Natural killer cell treated with Interleukin-12 subunit alpha and Interleukin-12 subunit beta and Interleukin-15 and Interleukin-18, amount 100 ng/mL, for 72 hours (primary cell): ENCODE data around the gene SKP2. TPM values are rescaled to one million over a fixed set of nuclear protein-coding genes. Genes with fewer than 3 reads are reported as not detected.

ENCODE experiments used
- ATAC-seq, 2 donors: fragments of 150-1000 bp; cut with Tn5 transposase in 1 of 2; sonication (Bioruptor Pico), chemical (Tn5 transposase) in 1 of 2; 2 replicates each; pipeline ENCODE4 v1.10.0; 2021
- DNase-seq: peaks from one replicate; pipeline ENCODE4 v3.0.0; 2022; ENCODE audit warnings: low spot score
- H3K27ac Mint-ChIP-seq, 2 donors: 1 replicate in 1 of 2; 2 replicates in 1 of 2; pipeline ENCODE4 v1.8.0; 2022; ENCODE audit warnings: mixed read lengths in 2 of 2, mild to moderate bottlenecking in 1 of 2, moderate library complexity in 1 of 2
- H3K27me3 Mint-ChIP-seq, 2 donors: 1 replicate in 1 of 2; 2 replicates in 1 of 2; pipeline ENCODE4 v1.8.0; 2022; ENCODE audit warnings: mixed read lengths in 2 of 2
- H3K36me3 Mint-ChIP-seq: one replicate; pipeline ENCODE4 v1.8.0; 2022; ENCODE audit warnings: mixed read lengths
- H3K4me1 Mint-ChIP-seq, 2 donors: 1 replicate in 1 of 2; 2 replicates in 1 of 2; pipeline ENCODE4 v1.8.0; 2022; ENCODE audit warnings: low read depth in 2 of 2, mixed read lengths in 2 of 2, mild to moderate bottlenecking in 1 of 2
- H3K4me3 Mint-ChIP-seq: one replicate; pipeline ENCODE4 v1.8.0; 2022; ENCODE audit warnings: mixed read lengths
- H3K9me3 Mint-ChIP-seq: 2 replicates; pipeline ENCODE4 v1.8.0; 2022; ENCODE audit warnings: mixed read lengths
- total RNA-seq, 2 donors: library from RNA; stranded (reverse); gene quantifications; one replicate each; pipeline ENCODE4 v1.2.3, GENCODE V29; 2022

The SKP2 gene
- total RNA-seq, 2 donors from 2014 or later: 28.6 to 75.9 TPM

DNA sequence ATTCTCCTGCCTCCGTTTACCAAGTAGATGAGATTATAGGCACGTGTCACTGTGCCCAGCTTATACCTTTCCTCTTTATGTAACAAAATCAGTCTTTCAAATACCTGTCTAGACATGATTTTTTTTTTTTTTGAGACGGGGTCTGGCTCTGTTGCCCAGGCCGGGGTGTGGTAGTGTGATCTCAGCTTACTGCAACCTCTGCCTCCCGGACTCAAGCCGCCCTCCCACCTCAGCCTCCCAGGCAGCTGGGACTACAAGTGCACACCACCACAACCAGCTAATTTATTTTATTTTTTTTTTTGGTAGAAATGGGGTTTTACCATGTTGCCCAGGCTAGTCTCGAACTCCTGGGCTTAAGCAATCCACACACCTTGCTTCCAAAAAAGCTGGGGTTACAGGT, 76.6 kb downstream of the SKP2 start:
- Mint-ChIP-seq H3K36me3 (peaks cover 6% of the 10 kb centered on the region), H3K9me3 (no peaks in the 10 kb centered on the region), H3K27ac (no peak overlapping the region), H3K27me3 (no peaks in the 10 kb centered on the region), H3K4me3 (no peak overlapping the region), H3K4me1 (no peaks in the 10 kb centered on the region)
- no peak for DNase-seq
- ATAC-seq: no peak

DNA sequence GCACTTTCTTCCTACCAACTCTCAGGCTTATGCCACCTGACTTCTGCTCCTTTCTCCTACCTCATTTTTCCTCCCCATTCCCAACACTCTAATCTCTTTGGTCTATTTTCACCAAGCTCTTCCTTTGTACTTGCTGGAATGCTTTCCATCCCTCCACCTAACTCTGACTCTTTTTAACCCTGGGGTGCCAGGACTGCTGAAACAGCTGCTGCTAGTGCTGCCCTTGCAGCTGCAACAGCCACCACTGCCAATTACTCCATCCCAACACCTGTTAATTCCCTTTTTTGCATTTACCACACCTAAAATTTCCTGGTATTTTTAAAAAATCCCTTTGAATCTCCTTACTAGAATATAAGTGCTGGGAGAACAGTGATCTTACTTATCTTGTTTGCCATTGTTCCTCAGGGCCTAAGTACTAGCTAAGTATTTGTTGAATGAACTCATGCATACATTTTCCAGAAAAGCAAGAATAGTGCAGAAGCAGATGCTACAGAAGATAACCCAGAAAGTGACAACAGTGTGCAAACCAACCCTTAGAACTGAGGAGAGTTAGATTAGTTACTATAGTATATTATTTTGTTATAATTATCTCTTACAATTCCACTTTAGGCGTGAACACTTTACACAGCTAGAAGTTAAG, 78.4 kb downstream of the SKP2 start:
- DNase-seq: no peak
- Mint-ChIP-seq H3K9me3 (no peaks in the 10 kb centered on the region), H3K4me1 (no peaks in the 10 kb centered on the region), H3K36me3 (peaks cover 6% of the 10 kb centered on the region), H3K27me3 (no peaks in the 10 kb centered on the region), H3K4me3 (no peak overlapping the region), H3K27ac (no peak overlapping the region)
- ATAC-seq: no peak

- H3K4me3 Mint-ChIP-seq: no peak overlapping the region
These were observed 80.6 kb downstream of the SKP2 start for GRCh38 chr5:36232533-36232932.

More at GRCh38 chr5:36232533-36232932, 80.6 kb downstream of the SKP2 start:
- Mint-ChIP-seq H3K36me3 (no peaks in the 10 kb centered on the region), H3K9me3 (no peaks in the 10 kb centered on the region), H3K27me3 (no peaks in the 10 kb centered on the region), H3K4me1 (no peaks in the 10 kb centered on the region), H3K27ac (no peak overlapping the region)
- no peak for DNase-seq
- no peak for ATAC-seq

Other genes starting within 250 kb of the SKP2 start
- not detected for gene CAPSL, start 213.5 kb upstream of the SKP2 start, total RNA-seq
- not detected for gene UGT3A1, start 160.7 kb upstream of the SKP2 start, total RNA-seq
- gene UGT3A2, start 85.2 kb upstream of the SKP2 start, total RNA-seq: not detected
- gene LMBRD2, start 224 bp upstream of the SKP2 start, total RNA-seq: 10 to 100 TPM; 12.7 to 18.7 TPM
- 10 to 100 TPM; 13.1 to 19.6 TPM for gene NADK2, start 89.8 kb downstream of the SKP2 start, total RNA-seq
- not detected for gene RANBP3L, start 149.8 kb downstream of the SKP2 start, total RNA-seq